HG03139 (cell line): ENCODE measurements around the gene HAUS7.
"Not testable (repeated sequence)": the region's sequence is repeated elsewhere in the genome, so short reads cannot be mapped to it uniquely, and the experiment has no call there.

Experiments
- ATAC-seq: cut with Tn5 transposase; IDR thresholded peaks from one replicate; pipeline ENCODE4 v1.9.1; 2021; ENCODE audit not compliant: unreplicated experiment

HAUS7 gene

DNA sequence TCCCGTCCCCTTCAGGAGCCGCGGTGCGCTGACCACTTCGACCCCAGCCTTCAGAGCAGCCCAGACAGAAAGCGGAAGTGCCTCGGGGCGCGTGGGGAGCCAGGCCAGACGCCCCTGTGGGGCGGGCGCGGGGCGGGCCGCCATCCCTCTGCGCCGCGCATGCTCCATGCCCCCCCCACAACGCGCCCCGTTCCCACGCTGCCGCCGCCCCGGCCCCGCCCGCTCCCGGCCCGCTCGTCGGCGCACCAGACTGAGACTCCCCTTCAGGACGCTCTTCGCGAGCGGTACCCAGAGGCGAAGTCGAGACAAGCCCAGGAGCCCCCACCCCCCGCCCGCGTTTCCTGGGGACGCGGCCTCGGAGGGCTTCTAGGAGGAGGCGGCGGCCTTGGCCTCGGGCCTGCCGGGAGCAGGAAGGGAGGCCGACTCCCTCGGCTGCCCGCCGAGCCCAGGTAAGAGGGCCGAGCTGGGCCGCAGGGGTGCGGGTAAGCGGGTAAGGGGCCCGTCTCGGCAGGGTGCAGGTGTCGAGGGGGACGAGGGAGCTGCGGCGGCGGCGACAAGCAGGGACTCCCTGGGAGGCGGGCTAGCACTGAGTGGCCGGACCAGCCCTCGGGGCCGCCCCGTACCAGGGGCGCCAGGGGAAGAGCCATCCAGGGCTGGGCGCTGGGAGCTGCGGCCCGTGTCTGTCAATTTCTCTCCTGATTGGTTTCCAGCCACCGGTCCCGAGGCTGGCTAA, 59.0 kb downstream of the HAUS7 start, which contains the start of gene ZFP92:
ZFP92 (plus strand) TSS at position 218 of the 733 bp plus-strand sequence. CDS start 6,851 bp downstream, outside the sequence.
- ATAC-seq = peak; percentile 59

DNA sequence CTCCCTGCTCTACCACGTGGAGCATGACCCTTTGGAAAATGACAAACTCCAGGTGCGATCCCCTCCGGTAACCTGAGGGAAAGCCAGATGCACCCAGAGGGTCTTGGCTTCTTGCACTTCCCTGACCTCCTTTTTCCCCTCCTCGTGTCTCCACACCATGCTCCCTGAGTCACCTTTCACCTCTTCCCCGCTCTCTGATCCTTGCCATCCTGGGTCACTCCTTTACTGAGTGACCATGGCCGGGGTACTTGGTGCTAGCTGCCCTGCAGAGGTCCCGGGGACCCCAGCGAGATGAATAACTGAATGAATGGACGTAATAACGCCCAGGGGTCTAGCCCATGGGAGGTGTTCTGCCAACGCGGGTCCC, 59.5 kb downstream of the HAUS7 start:
- ATAC-seq = no peak

DNA sequence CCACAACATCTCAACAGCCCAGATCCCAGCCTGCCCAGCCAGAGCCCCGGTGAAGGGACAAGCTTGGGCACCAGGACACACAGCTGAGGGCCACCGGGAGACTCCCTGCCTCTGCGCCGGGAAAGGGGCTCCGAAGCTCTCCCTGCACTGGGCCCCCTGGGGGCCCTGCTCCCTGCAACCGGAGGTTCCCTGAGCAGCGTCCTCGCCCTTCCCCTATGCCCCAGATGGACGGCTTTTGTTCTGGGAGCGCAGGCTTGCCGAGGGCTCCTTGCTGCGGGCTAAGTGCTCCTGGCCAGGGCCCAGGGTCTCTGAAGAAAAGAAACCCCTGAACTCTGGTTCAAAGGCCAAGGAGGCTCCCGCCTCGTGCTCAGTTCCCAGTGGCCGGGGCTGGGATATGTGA, 60.0 kb downstream of the HAUS7 start:
- ATAC-seq = no peak

DNA sequence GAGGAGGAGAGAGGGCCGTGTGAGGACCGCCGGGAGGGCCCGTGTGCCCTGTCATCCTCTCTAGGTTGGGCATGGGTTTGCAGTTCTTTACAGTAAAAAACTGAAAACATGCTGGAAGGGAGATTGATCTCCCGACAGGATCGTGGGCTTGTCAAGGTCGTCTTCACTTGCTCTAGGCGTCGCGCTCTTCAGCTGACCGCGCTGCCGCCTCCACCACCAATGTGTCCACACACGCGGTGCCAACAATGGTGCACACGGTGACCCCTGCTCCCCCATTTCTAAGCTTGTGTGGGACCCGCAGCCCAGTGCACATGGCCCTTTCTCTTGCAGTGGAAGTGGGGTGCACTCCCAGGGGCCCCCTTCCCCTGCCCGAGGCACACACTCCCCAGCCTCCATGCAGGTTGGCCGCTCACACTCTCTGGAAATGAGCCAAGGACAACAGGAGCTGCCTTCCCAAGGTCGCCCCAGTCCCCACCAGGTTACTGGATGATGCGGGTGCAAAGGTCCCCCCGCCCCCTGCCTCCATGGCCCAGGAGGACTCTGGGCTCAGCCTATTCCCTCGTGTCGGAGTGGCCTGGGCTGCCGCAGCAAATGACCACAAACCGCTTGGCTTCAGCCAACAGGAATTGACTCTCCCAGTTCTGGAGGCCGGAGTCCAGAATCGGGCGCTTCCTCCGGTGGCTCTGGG, 60.8 kb downstream of the HAUS7 start:
- no peak for ATAC-seq

DNA sequence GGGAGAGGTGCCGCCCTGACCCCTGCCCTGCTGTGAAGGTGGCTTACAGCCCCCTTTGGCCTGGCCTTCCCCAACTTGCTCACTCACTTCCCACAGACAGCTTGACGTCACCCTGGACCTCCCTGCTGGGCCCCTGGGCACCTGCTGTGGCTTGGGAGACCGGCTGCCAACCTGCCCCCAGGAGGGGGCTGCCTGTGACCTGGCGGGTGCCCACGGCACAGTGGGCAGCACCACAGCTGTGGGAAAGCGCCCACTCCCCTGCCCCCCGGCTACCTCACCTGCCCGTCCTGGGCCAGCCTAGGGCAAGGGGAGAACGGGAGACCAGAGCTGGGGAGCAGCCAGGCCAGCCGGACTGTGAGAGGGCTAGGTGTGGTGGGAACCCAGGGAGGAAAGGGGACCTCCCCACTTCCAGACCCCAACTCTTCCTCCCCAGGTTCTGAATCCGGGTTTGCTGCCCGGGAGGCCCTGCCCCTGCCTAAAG, 61.5 kb downstream of the HAUS7 start:
- ATAC-seq = no peak

DNA sequence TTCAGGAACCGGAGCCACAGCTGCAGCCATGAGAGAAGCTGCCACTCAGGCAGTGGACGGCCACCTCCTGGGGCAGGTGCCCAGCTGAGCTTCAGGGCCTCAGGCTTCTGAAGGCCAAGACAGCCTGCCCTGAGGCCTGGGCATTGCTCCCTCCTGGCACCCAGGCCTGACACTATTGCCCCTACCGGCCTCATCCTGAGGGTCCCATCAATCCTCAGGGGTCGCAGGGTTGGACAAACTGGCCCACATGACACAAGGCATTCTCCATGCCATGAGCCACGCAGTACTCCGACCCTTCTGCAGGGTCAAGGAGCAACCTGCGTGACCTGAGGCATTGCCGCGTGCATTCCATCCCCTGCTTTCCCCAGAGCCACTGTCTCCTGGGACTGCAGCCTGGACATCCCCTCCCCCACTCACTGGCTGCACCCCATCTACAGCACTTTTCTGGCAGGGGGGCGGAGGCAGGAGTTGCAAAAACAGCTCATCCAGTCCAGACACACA, 62.1 kb downstream of the HAUS7 start:
- no peak for ATAC-seq

DNA sequence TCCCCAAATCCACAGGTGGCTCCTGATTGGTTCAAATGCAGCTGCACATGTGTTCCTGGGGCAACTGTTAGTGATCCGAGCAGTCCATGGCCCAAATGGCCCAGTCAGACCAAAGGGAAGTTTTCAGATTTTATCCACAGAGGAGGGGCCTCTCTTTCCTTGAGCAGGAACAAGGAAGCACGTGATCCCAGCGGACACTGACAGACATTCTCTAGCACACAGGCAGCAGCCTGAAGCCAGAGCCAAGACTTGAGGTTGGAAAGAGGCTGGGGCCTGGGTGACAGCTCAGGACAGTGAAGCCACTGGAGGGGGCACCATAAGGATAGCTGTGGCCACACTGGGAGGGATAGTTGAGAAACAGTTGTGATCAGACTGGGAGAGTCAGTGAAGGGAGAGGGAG, 62.6 kb downstream of the HAUS7 start:
- ATAC-seq = no peak

DNA sequence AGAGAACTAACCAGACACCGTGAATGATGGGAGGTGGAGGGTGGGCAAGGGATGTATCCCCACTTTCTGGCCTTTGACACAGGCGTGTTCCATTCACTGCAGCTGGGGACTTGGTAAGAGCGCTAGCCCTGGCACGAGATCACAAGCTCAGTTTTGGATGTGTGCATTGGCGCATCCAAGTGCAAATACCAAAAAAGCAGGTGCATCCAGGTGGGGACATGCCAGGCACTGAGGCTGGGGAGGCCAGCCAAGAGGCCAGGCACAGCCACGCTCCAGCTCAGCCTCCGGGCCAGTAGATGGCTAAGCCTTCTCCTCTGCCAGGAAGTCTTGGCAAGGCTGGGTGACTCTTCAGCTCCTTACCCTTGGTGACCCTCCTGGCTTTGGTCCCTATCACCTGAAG, 63.5 kb downstream of the HAUS7 start:
- ATAC-seq = no peak

DNA sequence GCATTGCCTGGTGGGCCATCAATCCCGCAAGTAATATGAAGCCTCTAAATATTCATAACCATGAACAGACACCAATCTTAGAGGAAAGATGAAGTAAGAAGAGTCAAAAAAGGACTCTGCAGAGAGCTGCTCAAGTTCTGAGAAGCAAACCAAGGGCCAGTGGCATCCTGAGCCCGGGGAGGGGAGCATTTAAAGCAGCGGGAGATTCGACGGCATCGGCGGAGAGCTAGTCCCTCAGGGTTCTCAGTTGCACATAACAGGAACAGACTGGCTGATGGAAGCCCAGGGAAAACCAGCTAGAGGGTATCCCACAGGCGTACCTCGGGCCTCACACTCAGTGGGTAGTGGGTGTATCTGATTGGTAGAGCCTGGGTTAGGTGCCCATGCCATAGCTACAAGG, 64.4 kb downstream of the HAUS7 start:
- ATAC-seq = no peak

DNA sequence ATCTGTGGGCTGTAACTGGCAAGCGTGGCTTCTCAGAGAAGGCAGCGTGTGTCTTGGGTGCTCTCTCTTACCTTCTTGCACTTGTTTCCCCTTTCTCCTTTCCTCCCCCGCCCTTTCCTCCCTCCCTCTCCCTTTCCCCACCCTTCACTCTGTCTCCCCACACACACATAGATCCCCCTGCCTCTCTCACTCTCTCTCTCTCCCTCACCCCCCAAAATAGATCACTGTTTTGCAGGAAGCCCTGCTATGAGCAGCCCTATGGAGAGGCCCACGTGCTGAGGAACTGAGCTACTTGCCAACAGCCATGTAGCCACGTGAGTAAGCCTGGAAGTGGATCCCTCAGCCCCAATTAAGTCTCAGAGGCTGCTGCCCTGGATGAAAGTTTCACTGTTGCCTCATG, 65.0 kb downstream of the HAUS7 start:
- no peak for ATAC-seq

DNA sequence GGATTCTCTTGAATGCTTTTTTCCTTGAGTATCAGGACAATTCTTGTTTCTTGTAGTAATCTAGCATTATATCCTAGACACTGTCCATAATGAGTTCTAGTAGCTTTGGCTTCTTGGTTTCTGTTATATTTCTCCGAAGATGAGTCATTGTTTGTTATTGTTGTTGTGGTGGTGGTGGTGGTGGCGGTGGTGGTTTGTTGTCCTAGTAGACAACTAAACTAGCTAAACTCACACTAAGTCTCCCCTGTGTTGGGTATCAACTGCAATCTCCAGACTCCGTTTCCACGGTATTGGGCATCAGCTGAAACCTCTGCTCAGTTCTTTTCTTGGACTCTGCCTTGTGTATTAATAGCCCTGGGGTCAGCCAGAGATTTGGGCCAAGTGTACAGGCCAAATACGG, 66.0 kb downstream of the HAUS7 start:
- not testable (repeated sequence) for ATAC-seq

DNA sequence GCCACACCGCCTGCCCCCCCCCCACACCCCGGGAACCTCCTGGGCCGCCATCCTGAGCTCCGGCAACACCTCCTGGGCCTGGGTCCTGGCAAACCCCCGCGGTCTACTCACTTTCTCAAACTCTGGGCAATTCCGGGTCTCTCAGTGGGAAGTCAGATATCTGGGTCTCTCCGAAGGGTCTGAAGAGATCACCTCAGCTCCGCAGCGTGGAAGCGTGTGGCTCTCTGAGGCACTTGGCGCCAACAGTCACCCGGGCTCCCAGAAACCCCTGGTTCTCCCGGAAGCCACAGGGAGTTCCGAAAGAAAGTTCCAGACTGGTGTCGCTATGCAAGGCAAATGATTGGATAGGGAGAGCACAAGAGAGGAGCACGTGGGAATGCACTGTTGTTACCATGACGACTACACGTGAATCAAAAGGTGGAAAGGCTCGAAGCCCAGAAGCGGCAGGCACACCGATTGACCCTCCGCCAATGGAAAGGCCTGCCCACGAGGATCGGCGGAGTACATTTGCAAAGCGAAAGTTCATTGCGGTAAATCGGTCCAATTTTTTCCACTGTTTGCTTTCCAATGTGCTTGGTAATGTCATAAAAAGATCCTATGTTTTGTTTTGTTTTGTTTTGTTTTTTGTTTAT, 69.1 kb downstream of the HAUS7 start, which contains the start of gene PNMA6E:
PNMA6E (minus strand) TSS at position 218 of the 632 bp plus-strand sequence. CDS start 2,501 bp downstream, outside the sequence.
- no peak for ATAC-seq

DNA sequence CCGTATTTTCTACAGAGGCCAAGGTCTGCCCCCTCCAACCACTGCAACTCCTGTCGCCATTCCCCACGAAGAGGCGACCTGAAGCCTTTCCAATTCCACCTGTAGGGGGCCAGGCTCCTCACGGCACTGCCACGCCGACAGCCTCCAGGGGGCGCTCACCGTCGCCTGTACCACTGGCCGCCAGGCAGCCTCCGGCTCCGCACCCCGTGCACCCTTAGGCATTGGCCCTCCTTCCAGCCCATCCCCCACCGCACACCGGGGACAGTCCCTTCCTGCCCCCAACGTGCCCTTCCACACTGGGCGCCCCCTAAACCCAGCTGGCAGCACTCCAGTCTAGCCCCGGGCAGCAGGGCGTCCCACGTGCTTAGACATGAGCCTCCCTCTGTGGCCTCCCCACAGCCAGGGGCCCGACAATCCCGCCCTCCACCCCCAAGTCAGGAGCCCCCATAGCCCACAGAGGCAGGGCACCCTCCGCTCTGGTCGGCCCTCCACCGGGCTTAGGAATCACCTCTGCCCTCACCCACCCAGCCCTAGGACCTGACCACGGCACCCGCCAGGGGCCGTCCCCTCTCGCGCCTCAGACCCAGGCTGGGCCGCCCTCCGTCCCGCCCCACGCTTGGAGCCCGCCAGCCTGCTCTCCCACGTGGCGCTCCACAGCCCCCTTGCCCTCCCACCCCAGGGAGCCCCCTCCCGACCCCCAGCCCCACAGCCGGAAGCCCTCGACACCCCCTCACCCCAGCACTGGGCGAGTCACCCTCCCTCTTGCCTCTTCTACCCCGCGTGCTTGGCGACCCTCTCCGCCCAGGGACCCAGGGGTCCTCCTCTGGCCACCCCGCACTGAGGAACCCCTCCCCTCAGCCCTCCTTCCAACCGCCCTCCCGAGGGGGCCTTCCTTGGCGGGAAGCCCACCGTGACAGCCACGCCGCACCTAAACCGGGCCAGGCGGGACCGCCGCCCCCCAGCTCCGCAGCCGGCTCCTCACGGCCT, 69.9 kb downstream of the HAUS7 start:
- no peak for ATAC-seq

DNA sequence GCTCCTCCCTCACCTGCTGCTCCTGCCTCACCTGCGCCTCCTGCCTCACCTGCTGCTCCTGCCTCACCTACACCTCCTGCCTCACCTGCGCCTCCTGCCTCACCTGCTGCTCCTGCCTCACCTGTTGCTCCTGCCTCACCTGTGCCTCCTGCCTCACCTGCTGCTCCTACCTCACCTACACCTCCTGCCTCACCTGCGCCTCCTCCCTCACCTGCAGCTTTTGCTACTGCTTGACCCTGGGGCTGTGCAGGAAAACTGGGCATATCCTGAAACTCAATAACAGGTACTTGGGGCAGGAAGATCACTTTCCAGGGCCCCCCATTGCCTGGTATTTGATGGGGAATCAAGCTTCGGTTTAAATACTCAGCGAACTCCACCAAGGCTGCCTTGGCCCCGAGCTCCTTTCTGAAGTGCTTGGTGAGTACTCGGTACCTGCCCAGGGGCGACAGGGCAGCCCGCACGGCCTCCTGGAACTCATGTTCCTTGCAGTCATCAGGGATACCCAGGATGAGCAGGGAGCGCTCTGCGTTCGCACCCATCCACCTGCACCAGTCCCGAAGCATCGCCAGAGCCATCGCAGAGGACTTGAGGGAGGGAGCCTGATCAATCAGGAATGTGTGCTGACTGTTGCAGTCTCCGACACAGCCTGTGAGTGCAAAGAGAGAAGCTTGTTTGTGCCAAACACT, 72.0 kb downstream of the HAUS7 start:
- ATAC-seq = no peak
